Neural progenitor cell (in vitro differentiated cells): ENCODE results near the gene SKA3. TPM values are rescaled to one million over a fixed set of nuclear protein-coding genes. Genes with fewer than 3 reads are reported as not detected.
A peak's percentile ranks its signal among the peaks of the same experiment; 100 is the strongest.
"Not testable (repeated sequence)": the region's sequence is repeated elsewhere in the genome, so short reads cannot be mapped to it uniquely, and the experiment has no call there.

Source experiments
- DNase-seq: peaks from one replicate; pipeline ENCODE4 v3.0.0-alpha.2; 2016; ENCODE audit warnings: low spot score
- H2AFZ ChIP-seq: fragments of 200-600 bp; sonication (generic); replicated peaks from 2 replicates; pipeline ENCODE4 v1.6.1; 2016; ENCODE audit warnings: antibody characterized with exemption
- H3F3A ChIP-seq: fragments of 200-600 bp; sonication (generic); 2 replicates; pipeline ENCODE4 v1.6.1; 2016; ENCODE audit warnings: antibody characterized with exemption, low read depth
- H3K27ac ChIP-seq: fragments of 200-600 bp; sonication (generic); 2 replicates; pipeline ENCODE4 v1.5.1; 2016; ENCODE audit warnings: mild to moderate bottlenecking
- H3K27me3 ChIP-seq: fragments of 200-600 bp; sonication (generic); 2 replicates; pipeline ENCODE4 v1.6.1; 2016; ENCODE audit warnings: mild to moderate bottlenecking, moderate library complexity
- H3K36me3 ChIP-seq: fragments of 200-600 bp; sonication (generic); 2 replicates; pipeline ENCODE4 v1.5.1; 2016
- H3K4me1 ChIP-seq: fragments of 200-600 bp; sonication (generic); 2 replicates; pipeline ENCODE4 v1.6.1; 2016; ENCODE audit warnings: mixed run types
- H3K4me2 ChIP-seq: fragments of 200-600 bp; sonication (generic); 2 replicates; pipeline ENCODE4 v1.6.1; 2016
- H3K4me3 ChIP-seq: fragments of 200-600 bp; sonication (generic); 2 replicates; pipeline ENCODE4 v1.5.1; 2016
- H3K79me2 ChIP-seq: fragments of 200-600 bp; sonication (generic); 2 replicates; pipeline ENCODE4 v1.6.1; 2016; ENCODE audit warnings: low read depth
- H3K9ac ChIP-seq: fragments of 200-600 bp; sonication (generic); 2 replicates; pipeline ENCODE4 v1.6.1; 2016
- H3K9me3 ChIP-seq: fragments of 200-600 bp; sonication (generic); 2 replicates; pipeline ENCODE4 v1.5.1; 2016; ENCODE audit warnings: low read depth
- H4K20me1 ChIP-seq: fragments of 200-600 bp; sonication (generic); 2 replicates; pipeline ENCODE4 v1.6.1; 2016; ENCODE audit warnings: low read depth
- H3K27ac Mint-ChIP-seq: 3 replicates; pipeline ENCODE4 v1.8.0; 2021; ENCODE audit warnings: mixed read lengths
- H3K27me3 Mint-ChIP-seq: 2 replicates; pipeline ENCODE4 v1.8.0; 2022; ENCODE audit warnings: low read depth, mild to moderate bottlenecking, inconsistent platforms, moderate library complexity, mixed read lengths; ENCODE audit not compliant: insufficient read depth
- H3K36me3 Mint-ChIP-seq: 3 replicates; pipeline ENCODE4 v1.8.0; 2021; ENCODE audit warnings: mixed read lengths
- H3K4me1 Mint-ChIP-seq: 3 replicates; pipeline ENCODE4 v1.8.0; 2021; ENCODE audit warnings: mixed read lengths
- H3K4me3 Mint-ChIP-seq: 3 replicates; pipeline ENCODE4 v1.8.0; 2021; ENCODE audit warnings: mild to moderate bottlenecking, moderate library complexity, mixed read lengths
- H3K9me3 Mint-ChIP-seq: 3 replicates; pipeline ENCODE4 v1.8.0; 2020; ENCODE audit warnings: mixed read lengths
- CTCF ChIP-seq: fragments of 200-600 bp; sonication (generic); IDR thresholded peaks from 2 replicates; pipeline ENCODE4 v1.5.1; 2017; ENCODE audit warnings: antibody characterized with exemption, mild to moderate bottlenecking
- EZH2 ChIP-seq: fragments of 200-600 bp; sonication (generic); IDR thresholded peaks from 2 replicates; pipeline ENCODE4 v1.6.1; 2017; ENCODE audit warnings: antibody characterized with exemption, mild to moderate bottlenecking, moderate library complexity
- EZH2phosphoT487 ChIP-seq: fragments of 200-600 bp; sonication (generic); IDR thresholded peaks from 2 replicates; pipeline ENCODE4 v1.6.1; 2017; ENCODE audit warnings: antibody characterized with exemption
- total RNA-seq: library from RNA; depleted of rRNA; stranded (reverse); fragments of >200 nt; gene quantifications from 2 replicates; pipeline ENCODE4 v1.2.3, GENCODE V29; 2015; ENCODE audit warnings: low replicate concordance

SKA3 gene
- total RNA-seq, 1 donor from 2014 or later: 74.7 TPM

- TF ChIP-seq EZH2: no peak
- TF ChIP-seq EZH2phosphoT487: no peak
- H3K36me3 ChIP-seq: peaks cover 4% of the 10 kb centered on the region
- peaks cover 61% of the 10 kb centered on the region for H3K79me2 ChIP-seq
- no peaks in the 10 kb centered on the region for H3F3A ChIP-seq
- H3K4me2 ChIP-seq: no peak overlapping the region
- H2AFZ ChIP-seq: no peak overlapping the region
- no peak overlapping the region for H3K27ac ChIP-seq
- H4K20me1 ChIP-seq: peaks cover 5% of the 10 kb centered on the region
- no peak for DNase-seq
- no peak overlapping the region for H3K9ac ChIP-seq
- no peak overlapping the region for H3K27ac Mint-ChIP-seq
- H3K4me3 Mint-ChIP-seq: no peak overlapping the region
- no peaks in the 10 kb centered on the region for H3K9me3 ChIP-seq
- H3K27me3 ChIP-seq: no peaks in the 10 kb centered on the region
- H3K36me3 Mint-ChIP-seq: peaks cover 19% of the 10 kb centered on the region
- no peaks in the 10 kb centered on the region for H3K9me3 Mint-ChIP-seq
- peaks cover 2% of the 10 kb centered on the region for H3K4me1 Mint-ChIP-seq
- H3K27me3 Mint-ChIP-seq: no peaks in the 10 kb centered on the region
- no peaks in the 10 kb centered on the region for H3K4me1 ChIP-seq
- H3K4me3 ChIP-seq: no peak overlapping the region
Measured at GRCh38 chr13:21171420-21171819, 4.9 kb downstream of the SKA3 start.

- H3K9me3 Mint-ChIP-seq, DNase-seq, H4K20me1 ChIP-seq, H3K27me3 ChIP-seq, H3K27ac ChIP-seq, H3K4me2 ChIP-seq, H3K4me3 Mint-ChIP-seq, H2AFZ ChIP-seq, H3K27me3 Mint-ChIP-seq, H3K4me1 Mint-ChIP-seq, H3K4me1 ChIP-seq, H3K4me3 ChIP-seq, H3K27ac Mint-ChIP-seq, H3K9me3 ChIP-seq, H3K9ac ChIP-seq, H3F3A ChIP-seq: not testable (repeated sequence)
- peaks cover 14% of the 10 kb centered on the region for H3K36me3 Mint-ChIP-seq
- Histone ChIP-seq H3K36me3 (peaks cover 18% of the 10 kb centered on the region), H3K79me2 (peaks cover 13% of the 10 kb centered on the region)
Measured at GRCh38 chr13:21165606-21166005, 10.7 kb downstream of the SKA3 start.

GRCh38 chr13:21164631-21165030 is 11.7 kb downstream of the SKA3 start:
- Histone ChIP-seq H3F3A (no peaks in the 10 kb centered on the region), H2AFZ (no peak overlapping the region), H3K9ac (no peak overlapping the region), H4K20me1 (no peaks in the 10 kb centered on the region), H3K36me3 (peaks cover 21% of the 10 kb centered on the region), H3K27me3 (no peaks in the 10 kb centered on the region), H3K9me3 (no peaks in the 10 kb centered on the region), H3K79me2 (peaks cover 12% of the 10 kb centered on the region), H3K27ac (no peak overlapping the region), H3K4me3 (no peak overlapping the region), H3K4me2 (no peak overlapping the region), H3K4me1 (no peaks in the 10 kb centered on the region)
- no peak overlapping the region for H3K4me3 Mint-ChIP-seq
- TF ChIP-seq EZH2 (no peak), CTCF (no peak), EZH2phosphoT487 (no peak)
- no peaks in the 10 kb centered on the region for H3K27me3 Mint-ChIP-seq
- H3K36me3 Mint-ChIP-seq: peaks cover 11% of the 10 kb centered on the region
- DNase-seq: no peak
- H3K27ac Mint-ChIP-seq: no peak overlapping the region
- no peaks in the 10 kb centered on the region for H3K4me1 Mint-ChIP-seq
- no peaks in the 10 kb centered on the region for H3K9me3 Mint-ChIP-seq

GRCh38 chr13:21152251-21152899 is 24.0 kb downstream of the SKA3 start:
- Mint-ChIP-seq H3K36me3 (peaks cover 14% of the 10 kb centered on the region), H3K4me1 (peaks cover 5% of the 10 kb centered on the region), H3K27me3 (peaks cover 4% of the 10 kb centered on the region), H3K9me3 (no peaks in the 10 kb centered on the region), H3K27ac (no peak overlapping the region), H3K4me3 (no peak overlapping the region)
- Histone ChIP-seq H3K79me2 (no peaks in the 10 kb centered on the region), H3K9ac (no peak overlapping the region), H3K9me3 (no peaks in the 10 kb centered on the region), H3K4me2 (no peak overlapping the region), H3K4me1 (no peaks in the 10 kb centered on the region), H4K20me1 (peaks cover 7% of the 10 kb centered on the region), H3K27ac (peak overlapping the region; percentile 14), H3F3A (peaks cover 24% of the 10 kb centered on the region), H3K27me3 (no peaks in the 10 kb centered on the region), H2AFZ (no peak overlapping the region), H3K4me3 (no peak overlapping the region), H3K36me3 (peaks cover 5% of the 10 kb centered on the region)
- peak; percentile 14 for DNase-seq
- TF ChIP-seq CTCF (no peak), EZH2phosphoT487 (no peak), EZH2 (no peak)
